B cell (primary cell): ENCODE results near the gene RPTN. TPM values are rescaled to one million over a fixed set of nuclear protein-coding genes. Genes with fewer than 3 reads are reported as not detected.

Experiments used
- ATAC-seq: fragments of 200-7000 bp; cut with Tn5 transposase; one replicate; pipeline ENCODE4 v1.10.0; 2021; ENCODE audit warnings: low read depth, mild to moderate bottlenecking, moderate number of reproducible peaks, moderate library complexity
- CTCF ChIA-PET: fragments of 350-600 bp; sonication (Branson Sonifier 250); formaldehyde crosslinking; loops from one replicate; lab custom pipeline; 2021; ENCODE audit warnings: antibody characterized with exemption, inconsistent platforms; lab: Charles Lee
- POLR2A ChIA-PET: fragments of 350-600 bp; sonication (Branson Sonifier 250); formaldehyde crosslinking; loops from one replicate; lab custom pipeline; 2021; ENCODE audit warnings: antibody characterized with exemption; lab: Charles Lee
- DNase-seq: peaks from one replicate; pipeline ENCODE4 v3.0.0; 2013
- H2AFZ ChIP-seq: 2 replicates; pipeline ENCODE4 v1.6.1; 2012; ENCODE audit warnings: mild to moderate bottlenecking, low read depth, low read length; ENCODE audit not compliant: insufficient read depth, poor library complexity, severe bottlenecking
- H3K27ac ChIP-seq, 2 donors: 1 replicate in 1 of 2; 2 replicates in 1 of 2; pipeline ENCODE4 v1.5.1; 2012 to 2013; ENCODE audit warnings: low read length in 2 of 2, mild to moderate bottlenecking in 2 of 2, moderate library complexity in 1 of 2
- H3K27me3 ChIP-seq, 4 experiments: fragments of 200-600 bp in 1 of 4; sonication (generic) in 1 of 4; replicated peaks in 1 of 4; 1 replicate in 2 of 4; 2 replicates in 2 of 4; pipeline versions ENCODE4 v1.6.1 to v1.7.0; 2013 to 2016; ENCODE audit warnings: low read length in 3 of 4, mild to moderate bottlenecking in 2 of 4, mixed read lengths in 1 of 4, moderate library complexity in 1 of 4; ENCODE audit not compliant: insufficient read depth in 4 of 4, control insufficient read depth in 3 of 4; ENCODE audit errors: control extremely low read depth in 1 of 4
- H3K36me3 ChIP-seq, 2 experiments: replicated peaks in 1 of 2; 1 replicate in 1 of 2; 2 replicates in 1 of 2; pipeline versions ENCODE4 v1.6.1 to v1.7.1; 2013; ENCODE audit warnings: low read length in 1 of 2; ENCODE audit not compliant: insufficient read depth in 2 of 2, control insufficient read depth in 1 of 2; ENCODE audit errors: control extremely low read depth in 1 of 2, extremely low read depth in 1 of 2
- H3K4me1 ChIP-seq, 2 donors: fragments of 200-600 bp in 1 of 2; sonication (generic) in 1 of 2; 1 replicate in 1 of 2; 2 replicates in 1 of 2; pipeline versions ENCODE4 v1.5.1 to v1.6.1; 2013 to 2017; ENCODE audit warnings: low read length in 2 of 2; ENCODE audit not compliant: control insufficient read depth in 2 of 2, insufficient read depth in 2 of 2
- H3K4me2 ChIP-seq: replicated peaks from 2 replicates; pipeline ENCODE3; 2012; ENCODE audit warnings: mild to moderate bottlenecking, low read depth, low read length; ENCODE audit not compliant: poor library complexity, severe bottlenecking
- H3K4me3 ChIP-seq, 5 experiments: fragments of 200-600 bp in 1 of 5; sonication (generic) in 1 of 5; 1 replicate in 3 of 5; 2 replicates in 2 of 5; pipeline versions ENCODE4 v1.5.1 to v1.7.0; 2011 to 2016; ENCODE audit warnings: low read length in 4 of 5, mild to moderate bottlenecking in 4 of 5, low read depth in 2 of 5, control low read depth in 1 of 5, moderate library complexity in 1 of 5; ENCODE audit not compliant: insufficient read depth in 1 of 5; ENCODE audit errors: control extremely low read depth in 1 of 5, extremely low read depth in 1 of 5
- H3K79me2 ChIP-seq: fragments of 200-600 bp; sonication (generic); one replicate; pipeline ENCODE4 v1.6.0; 2016; ENCODE audit warnings: low read length; ENCODE audit not compliant: control insufficient read depth, insufficient read depth
- H3K9ac ChIP-seq: fragments of 200-600 bp; sonication (generic); 2 replicates; pipeline ENCODE4 v1.6.1; 2017; ENCODE audit warnings: mild to moderate bottlenecking, low read length, moderate library complexity
- H3K9me3 ChIP-seq, 3 donors: one replicate each; pipeline versions ENCODE4 v1.6.1 to v1.7.1; 2013; ENCODE audit warnings: low read length in 2 of 3; ENCODE audit not compliant: control insufficient read depth in 2 of 3, insufficient read depth in 1 of 3; ENCODE audit errors: control extremely low read depth in 1 of 3
- H4K20me1 ChIP-seq: 2 replicates; pipeline ENCODE4 v1.6.0; 2012; ENCODE audit warnings: mild to moderate bottlenecking, low read length; ENCODE audit not compliant: insufficient read depth, control insufficient read depth, poor library complexity, severe bottlenecking
- H3K27ac Mint-ChIP-seq: one replicate; pipeline ENCODE4 v1.8.0; 2021; ENCODE audit warnings: mixed read lengths
- H3K27me3 Mint-ChIP-seq: one replicate; pipeline ENCODE4 v1.8.0; 2021; ENCODE audit warnings: mixed read lengths
- H3K4me1 Mint-ChIP-seq: one replicate; pipeline ENCODE4 v1.8.0; 2021; ENCODE audit warnings: mixed read lengths
- H3K4me3 Mint-ChIP-seq: one replicate; pipeline ENCODE4 v1.8.0; 2021; ENCODE audit warnings: mixed read lengths
- H3K9me3 Mint-ChIP-seq: one replicate; pipeline ENCODE4 v1.8.0; 2022; ENCODE audit warnings: mixed read lengths; ENCODE audit not compliant: insufficient read depth
- CTCF ChIP-seq: fragments of 200-600 bp; IDR thresholded peaks from one replicate; pipeline ENCODE4 v1.8.0; 2022; ENCODE audit warnings: antibody characterized with exemption, mild to moderate bottlenecking
- EZH2 ChIP-seq: IDR thresholded peaks from 2 replicates; pipeline ENCODE4 v1.6.1; 2012; ENCODE audit warnings: borderline replicate concordance, low read depth, mild to moderate bottlenecking, moderate library complexity, low read length; ENCODE audit not compliant: insufficient read depth, poor library complexity, severe bottlenecking
- WGBS: methylation state at CpG from one replicate; pipeline ENCODE4 v1.1.5; 2013; ENCODE audit warnings: missing lambda C conversion rate; ENCODE audit not compliant: insufficient coverage; 5-methylcytosine and 5-hydroxymethylcytosine counted together
- intact Hi-C: fragments of 100-400 bp; cut with micrococcal nuclease; formaldehyde crosslinking; loops from one replicate; pipeline ENCODE4 v1.10.0; 2022
- polyA plus RNA-seq: library from polyadenylated mRNA; depleted of rRNA; stranded (reverse); fragments of >200 nt; gene quantifications from 2 replicates; pipeline ENCODE4 v1.2.3, GENCODE V29; 2012
- total RNA-seq, 2 donors: library from RNA; stranded (reverse); fragments of 120-200 nt in 1 of 2; gene quantifications; 1 replicate in 1 of 2; 2 replicates in 1 of 2; pipeline versions ENCODE4 v1.2.3 to v1.2.4, GENCODE V29; 2013 to 2022

The RPTN gene
- total and polyA plus RNA-seq, 2 donors (not counting 1 experiment from before 2014, with no cell fraction given), result not detected

GRCh38 chr1:152189657-152190442, 30.8 kb upstream of the RPTN start:
- ATAC-seq, result peak; percentile 63
- Histone ChIP-seq H3K79me2 (no peaks in the 10 kb centered on the region), H4K20me1 (no peaks in the 10 kb centered on the region), H3K27ac (no peak overlapping the region), H3K36me3 (no peaks in the 10 kb centered on the region), H2AFZ (peak overlapping the region; percentile 87), H3K9me3 (peaks cover 0 to 1% (median 0%) of the 10 kb centered on the region in 3 donors), H3K27me3 (peaks cover 0 to 9% (median 0%) of the 10 kb centered on the region in 4 experiments), H3K4me1 (peaks cover 7 to 11% of the 10 kb centered on the region in 2 donors), H3K9ac (peak overlapping the region; percentile 66), H3K4me2 (peak overlapping the region; percentile 92), H3K4me3 (peak overlapping the region in 4 of 5 experiments; percentile 53 to 61 (median 58))
- intact Hi-C loops, result loop anchor here (1.0 to 5.0 kb wide), 2 partner anchors 157 to 268 kb away; no protein-coding TSS in a partner anchor
- peak; percentile 76 for DNase-seq
- Mint-ChIP-seq H3K4me3 (peak overlapping the region; percentile 79), H3K27ac (peak overlapping the region; percentile 42), H3K9me3 (no peaks in the 10 kb centered on the region), H3K27me3 (peaks cover 10% of the 10 kb centered on the region), H3K4me1 (peaks cover 6% of the 10 kb centered on the region)
- TF ChIP-seq EZH2 (no peak), CTCF (peak; percentile 88)
- POLR2A ChIA-PET, result no interaction called here
- 17% methylated on average over 2 of the region's 9 CpGs for WGBS
- CTCF ChIA-PET, result interaction anchor here (0.9 to 8.4 kb wide), 10 partner anchors 9 to 269 kb away, joined by 4 to 138 read pairs (median 6); no protein-coding TSS in a partner anchor
